T-helper 1 cell (primary cell): ENCODE measurements around the gene ELANE.
"Not testable (repeated sequence)": the region's sequence is repeated elsewhere in the genome, so short reads cannot be mapped to it uniquely, and the experiment has no call there.

Experiments used
- DNase-seq, 5 donors: peaks; one replicate each; pipeline ENCODE4 v3.0.0-alpha.2; 2012 to 2020

Gene ELANE

GRCh38 chr19:814152-815078, 37.7 kb upstream of the ELANE start:
- no peak for DNase-seq

GRCh38 chr19:815079-815774, 36.9 kb upstream of the ELANE start:
- DNase-seq, result no peak

GRCh38 chr19:815775-816499, 36.2 kb upstream of the ELANE start:
- no peak for DNase-seq

- no peak for DNase-seq
Observed at GRCh38 chr19:816500-816857, 35.6 kb upstream of the ELANE start.

- DNase-seq, result not testable (repeated sequence)
Observed at GRCh38 chr19:820212-820611, 31.9 kb upstream of the ELANE start.

- no peak for DNase-seq
Observed at GRCh38 chr19:821231-821824, 30.8 kb upstream of the ELANE start.

- no peak for DNase-seq
Observed at GRCh38 chr19:821825-822503, 30.1 kb upstream of the ELANE start, which contains the start of gene PLPPR3. Gene PLPPR3 (minus strand): TSS chr19:821955. CDS start chr19:821559, 396 bp downstream.

- DNase-seq, result no peak
Observed at GRCh38 chr19:823565-824121, 28.5 kb upstream of the ELANE start.

GRCh38 chr19:824885-825284, 27.2 kb upstream of the ELANE start:
- no peak for DNase-seq

GRCh38 chr19:825897-826644, 26.0 kb upstream of the ELANE start:
- DNase-seq, result no peak

- no peak for DNase-seq
Observed at GRCh38 chr19:827314-827709, 24.8 kb upstream of the ELANE start.

GRCh38 chr19:827710-828321, 24.3 kb upstream of the ELANE start, which contains the start of gene AZU1:
Gene AZU1 (plus strand): TSS chr19:827837. CDS start chr19:827847, 10 bp downstream.
- no peak for DNase-seq

- DNase-seq, result no peak
Observed at GRCh38 chr19:829129-829758, 22.9 kb upstream of the ELANE start.

GRCh38 chr19:831407-832369, 20.4 kb upstream of the ELANE start:
- no peak for DNase-seq

- DNase-seq, result no peak
Observed at GRCh38 chr19:834216-834615, 17.9 kb upstream of the ELANE start.

GRCh38 chr19:835210-835810, 16.8 kb upstream of the ELANE start:
- DNase-seq, result no peak

GRCh38 chr19:840519-841206, 11.4 kb upstream of the ELANE start, which contains the start of gene PRTN3:
Gene PRTN3 (plus strand): TSS chr19:840999. CDS start chr19:841009, 10 bp downstream.
- DNase-seq, result no peak

- DNase-seq, result not testable (repeated sequence)
Observed at GRCh38 chr19:842802-843179, 9.3 kb upstream of the ELANE start.
